Loucy (cell line): ENCODE results near the gene XG.

Experiments used
- CTCF ChIP-seq: fragments of 200-600 bp; sonication (generic); conservative IDR thresholded peaks from 2 replicates; pipeline ENCODE4 v1.5.1; 2014; ENCODE audit warnings: mild to moderate bottlenecking, antibody characterized with exemption, low read length
- EZH2phosphoT487 ChIP-seq: fragments of 200-600 bp; IDR thresholded peaks from 2 replicates; pipeline ENCODE4 v1.6.1; 2018; ENCODE audit warnings: antibody characterized with exemption, mild to moderate bottlenecking, moderate library complexity, borderline replicate concordance

- no peak for TF ChIP-seq CTCF
- TF ChIP-seq EZH2phosphoT487 = no peak
Measured at GRCh38 chrX:2828344-2828958, 76.6 kb downstream of the XG start, which contains the start of gene GYG2.
